K562 (cell line): ENCODE measurements around the gene PRKD2. TPM values are rescaled to one million over a fixed set of nuclear protein-coding genes. Genes with fewer than 3 reads are reported as not detected.

ENCODE experiments used
- ARID2 ChIP-seq: fragments of 450-650 bp; IDR thresholded peaks from 2 replicates; pipeline ENCODE4 v1.6.1; 2017; ENCODE audit warnings: antibody characterized with exemption, mild to moderate bottlenecking
- CLOCK ChIP-seq: fragments of 250-450 bp; sonication (Bioruptor Pico); IDR thresholded peaks from 2 replicates; pipeline ENCODE4 v1.4.0; 2020; ENCODE audit warnings: mild to moderate bottlenecking, moderate library complexity, borderline replicate concordance
- COPS2 ChIP-seq: fragments of 450-650 bp; conservative IDR thresholded peaks from 2 replicates; pipeline ENCODE4 v1.6.1; 2016; ENCODE audit warnings: mild to moderate bottlenecking, moderate library complexity
- CREB1 ChIP-seq, 2 experiments: sonication (generic) in 1 of 2; formaldehyde crosslinking in 1 of 2; IDR thresholded peaks; 2 replicates each; pipeline versions ENCODE4 v1.6.1 to v1.8.0; 2012 to 2022; ENCODE audit warnings: inconsistent platforms in 1 of 2, mild to moderate bottlenecking in 1 of 2, missing genetic modification reagents in 1 of 2, moderate library complexity in 1 of 2
- DEAF1 ChIP-seq: fragments of 450-650 bp; formaldehyde crosslinking; IDR thresholded peaks from 2 replicates; pipeline ENCODE4 v1.4.0; 2020; ENCODE audit warnings: mild to moderate bottlenecking, moderate library complexity
- FOXO4 ChIP-seq: fragments of 450-650 bp; formaldehyde crosslinking; IDR thresholded peaks from 2 replicates; pipeline ENCODE4 v1.4.0; 2020; ENCODE audit warnings: mild to moderate bottlenecking, moderate library complexity
- HDAC6 ChIP-seq: IDR thresholded peaks from 2 replicates; pipeline ENCODE4 v1.6.1; 2012; ENCODE audit warnings: low read depth, mild to moderate bottlenecking, control low read depth, inconsistent platforms, low read length, moderate library complexity
- KLF13 ChIP-seq: fragments of 450-650 bp; IDR thresholded peaks from 2 replicates; pipeline ENCODE4 v1.6.1; 2016; ENCODE audit warnings: missing genetic modification characterization, low read depth, mild to moderate bottlenecking, missing compliant biosample characterization, moderate library complexity, borderline replicate concordance
- NFIX ChIP-seq: fragments of 250-450 bp; sonication (Bioruptor Pico); IDR thresholded peaks from 2 replicates; pipeline ENCODE4 v1.4.0; 2020; ENCODE audit warnings: low read depth, mild to moderate bottlenecking, moderate library complexity
- NFYB ChIP-seq: IDR thresholded peaks from 2 replicates; pipeline ENCODE4 v1.6.1; 2011; ENCODE audit warnings: mild to moderate bottlenecking, moderate library complexity; ENCODE audit not compliant: insufficient read length; ENCODE audit errors: extremely low read depth
- PHB2 ChIP-seq: fragments of 450-650 bp; IDR thresholded peaks from 2 replicates; pipeline ENCODE4 v1.6.1; 2017; ENCODE audit warnings: low read depth
- RAD21 ChIP-seq, 2 experiments: fragments of 250-450 bp in 1 of 2; fragments of 450-650 bp in 1 of 2; sonication (Bioruptor Pico) in 1 of 2; formaldehyde crosslinking in 1 of 2; IDR thresholded peaks in 1 of 2; conservative IDR thresholded peaks in 1 of 2; 2 replicates each; pipeline versions ENCODE4 v1.4.0 to v1.8.0; 2020 to 2022; ENCODE audit warnings: mild to moderate bottlenecking in 2 of 2, moderate library complexity in 1 of 2
- RBM34 ChIP-seq: fragments of 200-400 bp; formaldehyde crosslinking; IDR thresholded peaks from 2 replicates; pipeline ENCODE4 v1.6.1; 2018; ENCODE audit warnings: low read length, borderline replicate concordance; ENCODE audit not compliant: insufficient read depth
- SMAD2 ChIP-seq: fragments of 150-350 bp; IDR thresholded peaks from 2 replicates; pipeline ENCODE4 v1.6.1; 2014; ENCODE audit warnings: low read depth, mild to moderate bottlenecking, low read length
- SMC3 ChIP-seq: conservative IDR thresholded peaks from 2 replicates; pipeline ENCODE4 v1.6.1; 2011; ENCODE audit warnings: low read depth, low read length, improper control_type of control experiment; ENCODE audit not compliant: insufficient read depth
- TAF7 ChIP-seq: fragments of 450-650 bp; IDR thresholded peaks from 2 replicates; pipeline ENCODE4 v1.6.1; 2016; ENCODE audit warnings: missing genetic modification characterization, missing compliant biosample characterization
- TFAP4 ChIP-seq: sonication (generic); formaldehyde crosslinking; IDR thresholded peaks from 2 replicates; pipeline ENCODE4 v1.8.0; 2022; ENCODE audit warnings: missing genetic modification reagents, mild to moderate bottlenecking, moderate library complexity, borderline replicate concordance
- U2AF2 ChIP-seq: fragments of 200-400 bp; formaldehyde crosslinking; optimal IDR thresholded peaks from 2 replicates; pipeline ENCODE3; 2017; ENCODE audit warnings: low read depth, mild to moderate bottlenecking, low read length
- ZBTB7A ChIP-seq: IDR thresholded peaks from 2 replicates; pipeline ENCODE4 v1.6.1; 2011; ENCODE audit warnings: low read depth, mild to moderate bottlenecking, low read length, moderate library complexity, borderline replicate concordance; ENCODE audit not compliant: control insufficient read depth
- ZNF589 ChIP-seq: fragments of 200-800 bp; sonication (Bioruptor generic); IDR thresholded peaks from 2 replicates; pipeline ENCODE4 v1.6.1; 2016; ENCODE audit warnings: low read depth, missing genetic modification characterization, missing compliant biosample characterization
- ZSCAN32 ChIP-seq: fragments of 450-650 bp; formaldehyde crosslinking; IDR thresholded peaks from 2 replicates; pipeline ENCODE4 v1.4.0; 2020; ENCODE audit warnings: mild to moderate bottlenecking, moderate library complexity
- polyA plus RNA-seq, 8 experiments: library from polyadenylated mRNA; depleted of rRNA in 4 of 8; stranded (reverse) in 5 of 8; unstranded in 3 of 8; fragments of >200 nt; fragmentation: Nextera tagmentation in 2 of 8; fragmentation: Illumina TruSeq in 1 of 8; extraction: Ambion mirVana in 2 of 8; extraction: Trizol in 1 of 8; gene quantifications; 2 replicates each; pipeline versions ENCODE4 v1.2.1 to v1.2.3, GENCODE V29; 2011 to 2014; ENCODE audit warnings: inconsistent platforms in 1 of 8, missing spikeins in 1 of 8
- total RNA-seq, 7 experiments: library from RNA; depleted of rRNA in 6 of 7; stranded (reverse); fragments of >200 nt in 6 of 7; fragmentation: Illumina TruSeq in 2 of 7; extraction: Trizol in 2 of 7; gene quantifications; 2 replicates each; pipeline versions ENCODE4 v1.2.1 to v1.2.3, GENCODE V29; 2011 to 2021; ENCODE audit warnings: low replicate concordance in 1 of 7

The PRKD2 gene
- total and polyA plus RNA-seq, 9 of the 15 experiments (the other 6 are each of a cell fraction or from before 2014, with no cell fraction given): 1.8 to 60.0 (median 15.0) TPM

GRCh38 chr19:46704379-46705076, 12.4 kb downstream of the PRKD2 start (continued):
- no peak for TF ChIP-seq CLOCK
- peak; percentile 37; the same call in 1 of the 2 replicates for TF ChIP-seq ARID2
- no peak for TF ChIP-seq CREB1 (IDR thresholded peaks at IDR 0.05)
- no peak for TF ChIP-seq CREB1 (CRISPR knock-in tag; IDR thresholded peaks at IDR 0.05)
- TF ChIP-seq KLF13 (tag): no peak
- TF ChIP-seq FOXO4: no peak
- peak; percentile 48; the same call in 1 of the 2 replicates for TF ChIP-seq TFAP4 (CRISPR knock-in tag)
- no peak for TF ChIP-seq RBM34
- no peak for TF ChIP-seq TAF7 (tag)
- TF ChIP-seq ZBTB7A: 0 out of 2 replicates have a peak, but pooled peaks have one; percentile 17
- TF ChIP-seq NFIX (CRISPR knock-in tag): no peak
- no peak for TF ChIP-seq DEAF1
- no peak for TF ChIP-seq SMAD2
- TF ChIP-seq ZNF589 (CRISPR knock-in tag): no peak
- no peak for TF ChIP-seq HDAC6
- no peak for TF ChIP-seq PHB2
- TF ChIP-seq ZSCAN32 (CRISPR knock-in tag): no peak
- TF ChIP-seq COPS2: no peak
- no peak for TF ChIP-seq U2AF2
- no peak for TF ChIP-seq NFYB
- TF ChIP-seq RAD21 (CRISPR knock-in tag; conservative IDR thresholded peaks at IDR 0.05 in 1 of 2, IDR thresholded peaks at IDR 0.05 in 1 of 2): peak; percentile 48 to 76
- peak; percentile 58 for TF ChIP-seq SMC3
